NOMO-1 treated with DMSO at 0.1 percent for 48 hours (cell line): ENCODE data around the gene ITPRIPL1.

ENCODE experiments used
- DNase-seq: peaks from one replicate; lab custom pipeline; 2025; ENCODE audit not compliant: unreplicated experiment; lab: John Stamatoyannopoulos, UW

The ITPRIPL1 gene

GRCh38 chr2:96353606-96354101 lies 28.5 kb downstream of the ITPRIPL1 start:
- no peak for DNase-seq

GRCh38 chr2:96354492-96354891 lies 29.4 kb downstream of the ITPRIPL1 start:
- no peak for DNase-seq

- DNase-seq, result no peak
These were observed 31.8 kb downstream of the ITPRIPL1 start for GRCh38 chr2:96356889-96357288.

GRCh38 chr2:96359310-96359709 lies 34.2 kb downstream of the ITPRIPL1 start:
- DNase-seq, result no peak

GRCh38 chr2:96359866-96360265 lies 34.7 kb downstream of the ITPRIPL1 start:
- no peak for DNase-seq

GRCh38 chr2:96361751-96362150 lies 36.6 kb downstream of the ITPRIPL1 start:
- no peak for DNase-seq

- no peak for DNase-seq
These were observed 44.1 kb downstream of the ITPRIPL1 start for GRCh38 chr2:96369186-96369585.

GRCh38 chr2:96374211-96374951 lies 49.3 kb downstream of the ITPRIPL1 start:
- DNase-seq, result no peak
